Lower lobe of right lung (tissue), 2 donors: Measurements from ENCODE around the gene SORL1. TPM values are rescaled to one million over a fixed set of nuclear protein-coding genes. Genes with fewer than 3 reads are reported as not detected.

Experiments
- ATAC-seq, 2 donors: fragments of 200-7000 bp; cut with Tn5 transposase; one replicate each; pipeline ENCODE4 v1.9.1; 2020 to 2022; ENCODE audit warnings: mild to moderate bottlenecking in 2 of 2, moderate library complexity in 2 of 2
- DNase-seq: peaks from one replicate; pipeline ENCODE4 v3.0.0-alpha.2; 2020
- H3K27ac ChIP-seq: fragments of 200-600 bp; one replicate; pipeline ENCODE4 v1.8.0; 2022
- H3K27me3 ChIP-seq: fragments of 200-600 bp; one replicate; pipeline ENCODE4 v1.8.0; 2022; ENCODE audit warnings: low read depth
- H3K36me3 ChIP-seq: fragments of 200-600 bp; one replicate; pipeline ENCODE4 v1.8.0; 2022; ENCODE audit warnings: mild to moderate bottlenecking
- H3K4me1 ChIP-seq: fragments of 200-600 bp; one replicate; pipeline ENCODE4 v1.8.0; 2022
- H3K4me3 ChIP-seq: fragments of 200-600 bp; one replicate; pipeline ENCODE4 v1.8.0; 2022; ENCODE audit warnings: mild to moderate bottlenecking
- H3K9me3 ChIP-seq: fragments of 200-600 bp; one replicate; pipeline ENCODE4 v1.8.0; 2022
- CTCF ChIP-seq: fragments of 200-600 bp; IDR thresholded peaks from one replicate; pipeline ENCODE4 v1.8.0; 2022; ENCODE audit warnings: antibody characterized with exemption, mild to moderate bottlenecking
- intact Hi-C: fragments of 100-400 bp; cut with DNase I; formaldehyde crosslinking; loops from one replicate; pipeline ENCODE4 v1.11.0; 2022
- total RNA-seq: library from RNA; stranded (reverse); fragmentation: NEBNext Ultra II Directional; extraction: Animal tissue kit (Norgen Biotek cat#: 25700); gene quantifications from one replicate; pipeline ENCODE4 v1.2.1, GENCODE V29; 2021
- donor health status: DM: no; HTN: yes; CAD: no; lungs with severe emphysema.

Gene SORL1
- total RNA-seq, 1 donor from 2014 or later, result 74.0 TPM

- intact Hi-C loops, result no loop called here
- H3K27ac ChIP-seq, result peak overlapping the region; percentile 34
- H3K36me3 ChIP-seq, result no peaks in the 10 kb centered on the region
- TF ChIP-seq CTCF, result no peak
- H3K4me3 ChIP-seq, result no peak overlapping the region
- ATAC-seq (no peak), DNase-seq (no peak)
- H3K27me3 ChIP-seq, result no peaks in the 10 kb centered on the region
- no peaks in the 10 kb centered on the region for H3K9me3 ChIP-seq
- H3K4me1 ChIP-seq, result peaks cover 35% of the 10 kb centered on the region
These were observed 2.5 kb upstream of the SORL1 start for GRCh38 chr11:121449626-121450025.

- intact Hi-C loops, result no loop called here
These were observed 1.7 kb upstream of the SORL1 start for GRCh38 chr11:121450401-121450800.

GRCh38 chr11:121451178-121451985 lies 732 bp upstream of the SORL1 start:
- intact Hi-C loops, result no loop called here
- Histone ChIP-seq H3K9me3 (no peaks in the 10 kb centered on the region), H3K36me3 (no peaks in the 10 kb centered on the region), H3K4me1 (peaks cover 35% of the 10 kb centered on the region), H3K4me3 (peak overlapping the region; percentile 86), H3K27ac (peak overlapping the region; percentile 73), H3K27me3 (no peaks in the 10 kb centered on the region)
- no peak for DNase-seq
- ATAC-seq, result no peak
- no peak for TF ChIP-seq CTCF

More at GRCh38 chr11:121450401-121450800, 1.7 kb upstream of the SORL1 start:
- Histone ChIP-seq H3K4me1 (peaks cover 35% of the 10 kb centered on the region), H3K36me3 (no peaks in the 10 kb centered on the region), H3K4me3 (no peak overlapping the region), H3K9me3 (no peaks in the 10 kb centered on the region), H3K27me3 (no peaks in the 10 kb centered on the region), H3K27ac (peak overlapping the region; percentile 73)
- no peak for TF ChIP-seq CTCF
- ATAC-seq (no peak), DNase-seq (no peak)

- Histone ChIP-seq H3K27me3 (no peaks in the 10 kb centered on the region), H3K36me3 (no peaks in the 10 kb centered on the region), H3K4me1 (peaks cover 35% of the 10 kb centered on the region), H3K27ac (peak within 1 kb of the TSS; percentile 73), H3K9me3 (no peaks in the 10 kb centered on the region), H3K4me3 (peak within 1 kb of the TSS; percentile 86)
- ATAC-seq, result peak; percentile 24 to 66
- DNase-seq, result no peak
- intact Hi-C loops, result no loop called here
- no peak for TF ChIP-seq CTCF
These were observed 566 bp downstream of the SORL1 start, which contains the start of gene SORL1-AS1 for GRCh38 chr11:121452609-121453150. Gene SORL1-AS1, minus strand, starts transcription at chr11:121452967.

GRCh38 chr11:121453589-121454299 lies 1.6 kb downstream of the SORL1 start:
- no peak for ATAC-seq
- Histone ChIP-seq H3K27ac (peak overlapping the region; percentile 33), H3K4me3 (peak overlapping the region; percentile 86), H3K27me3 (no peaks in the 10 kb centered on the region), H3K9me3 (no peaks in the 10 kb centered on the region), H3K4me1 (peaks cover 30% of the 10 kb centered on the region), H3K36me3 (no peaks in the 10 kb centered on the region)
- TF ChIP-seq CTCF, result no peak
- intact Hi-C loops, result no loop called here
- DNase-seq, result no peak
